ENCODE measurements around the gene ANKRD60.

DNA sequence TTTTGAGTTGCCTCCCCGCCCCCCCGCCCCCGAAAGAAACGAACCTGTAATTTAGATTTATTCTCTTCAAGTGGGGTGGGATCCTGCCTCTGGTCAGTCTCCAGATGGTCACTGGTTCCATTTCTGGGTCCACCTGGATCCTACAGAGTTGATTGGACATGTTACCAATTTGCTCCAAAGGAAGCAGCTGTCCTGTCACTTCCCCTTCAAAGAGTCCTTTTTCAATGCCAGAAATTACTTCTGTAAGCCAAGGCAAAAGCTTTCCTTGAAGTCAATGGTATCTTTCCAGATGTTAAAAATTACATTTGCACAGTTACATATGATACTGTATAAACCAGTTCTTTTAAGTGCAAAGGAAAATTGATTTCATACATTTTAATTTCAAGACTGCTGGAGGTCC is 12.0 kb upstream of the ANKRD60 start:
- TF ChIP-seq, protein P1, sequence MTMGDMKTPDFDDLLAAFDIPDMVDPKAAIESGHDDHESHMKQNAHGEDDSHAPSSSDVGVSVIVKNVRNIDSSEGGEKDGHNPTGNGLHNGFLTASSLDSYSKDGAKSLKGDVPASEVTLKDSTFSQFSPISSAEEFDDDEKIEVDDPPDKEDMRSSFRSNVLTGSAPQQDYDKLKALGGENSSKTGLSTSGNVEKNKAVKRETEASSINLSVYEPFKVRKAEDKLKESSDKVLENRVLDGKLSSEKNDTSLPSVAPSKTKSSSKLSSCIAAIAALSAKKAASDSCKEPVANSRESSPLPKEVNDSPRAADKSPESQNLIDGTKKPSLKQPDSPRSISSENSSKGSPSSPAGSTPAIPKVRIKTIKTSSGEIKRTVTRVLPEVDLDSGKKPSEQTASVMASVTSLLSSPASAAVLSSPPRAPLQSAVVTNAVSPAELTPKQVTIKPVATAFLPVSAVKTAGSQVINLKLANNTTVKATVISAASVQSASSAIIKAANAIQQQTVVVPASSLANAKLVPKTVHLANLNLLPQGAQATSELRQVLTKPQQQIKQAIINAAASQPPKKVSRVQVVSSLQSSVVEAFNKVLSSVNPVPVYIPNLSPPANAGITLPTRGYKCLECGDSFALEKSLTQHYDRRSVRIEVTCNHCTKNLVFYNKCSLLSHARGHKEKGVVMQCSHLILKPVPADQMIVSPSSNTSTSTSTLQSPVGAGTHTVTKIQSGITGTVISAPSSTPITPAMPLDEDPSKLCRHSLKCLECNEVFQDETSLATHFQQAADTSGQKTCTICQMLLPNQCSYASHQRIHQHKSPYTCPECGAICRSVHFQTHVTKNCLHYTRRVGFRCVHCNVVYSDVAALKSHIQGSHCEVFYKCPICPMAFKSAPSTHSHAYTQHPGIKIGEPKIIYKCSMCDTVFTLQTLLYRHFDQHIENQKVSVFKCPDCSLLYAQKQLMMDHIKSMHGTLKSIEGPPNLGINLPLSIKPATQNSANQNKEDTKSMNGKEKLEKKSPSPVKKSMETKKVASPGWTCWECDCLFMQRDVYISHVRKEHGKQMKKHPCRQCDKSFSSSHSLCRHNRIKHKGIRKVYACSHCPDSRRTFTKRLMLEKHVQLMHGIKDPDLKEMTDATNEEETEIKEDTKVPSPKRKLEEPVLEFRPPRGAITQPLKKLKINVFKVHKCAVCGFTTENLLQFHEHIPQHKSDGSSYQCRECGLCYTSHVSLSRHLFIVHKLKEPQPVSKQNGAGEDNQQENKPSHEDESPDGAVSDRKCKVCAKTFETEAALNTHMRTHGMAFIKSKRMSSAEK (CRISPR knock-in tag; IDR thresholded peaks at IDR 0.05; ENCODE audit: borderline replicate concordance): no peak
- TF ChIP-seq, protein P2, sequence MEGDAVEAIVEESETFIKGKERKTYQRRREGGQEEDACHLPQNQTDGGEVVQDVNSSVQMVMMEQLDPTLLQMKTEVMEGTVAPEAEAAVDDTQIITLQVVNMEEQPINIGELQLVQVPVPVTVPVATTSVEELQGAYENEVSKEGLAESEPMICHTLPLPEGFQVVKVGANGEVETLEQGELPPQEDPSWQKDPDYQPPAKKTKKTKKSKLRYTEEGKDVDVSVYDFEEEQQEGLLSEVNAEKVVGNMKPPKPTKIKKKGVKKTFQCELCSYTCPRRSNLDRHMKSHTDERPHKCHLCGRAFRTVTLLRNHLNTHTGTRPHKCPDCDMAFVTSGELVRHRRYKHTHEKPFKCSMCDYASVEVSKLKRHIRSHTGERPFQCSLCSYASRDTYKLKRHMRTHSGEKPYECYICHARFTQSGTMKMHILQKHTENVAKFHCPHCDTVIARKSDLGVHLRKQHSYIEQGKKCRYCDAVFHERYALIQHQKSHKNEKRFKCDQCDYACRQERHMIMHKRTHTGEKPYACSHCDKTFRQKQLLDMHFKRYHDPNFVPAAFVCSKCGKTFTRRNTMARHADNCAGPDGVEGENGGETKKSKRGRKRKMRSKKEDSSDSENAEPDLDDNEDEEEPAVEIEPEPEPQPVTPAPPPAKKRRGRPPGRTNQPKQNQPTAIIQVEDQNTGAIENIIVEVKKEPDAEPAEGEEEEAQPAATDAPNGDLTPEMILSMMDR (IDR thresholded peaks at IDR 0.05): no peak

Data from WTC11 (cell line).